ENCODE results near the gene LRMDA. TPM values are rescaled to one million over a fixed set of nuclear protein-coding genes. Genes with fewer than 3 reads are reported as not detected.

LRMDA gene
- polyA plus RNA-seq, 3 donors: 39.8 to 59.6 (median 56.4) TPM

- peaks cover 57% of the 10 kb centered on the region for H3K79me2 ChIP-seq (ENCODE audit: insufficient read depth, low read length)
- peaks cover 19 to 28% of the 10 kb centered on the region in 2 donors for H3K4me1 ChIP-seq (ENCODE audit: control insufficient read depth in 1 of 2, insufficient read depth in 2 of 2, low read length in 2 of 2)
- DNase-seq: no peak
- H3K4me2 ChIP-seq (replicated peaks; ENCODE audit: extremely low read depth, low read length, poor library complexity, severe bottlenecking): no peak overlapping the region
- intact Hi-C loops (cut with micrococcal nuclease): no loop called here
- no peak overlapping the region for H3K27ac ChIP-seq (ENCODE audit: low read depth in 1 of 2, low read length in 2 of 2)
- Mint-ChIP-seq H3K27ac (no peak overlapping the region), H3K4me3 (no peak overlapping the region), H3K27me3 (ENCODE audit: low read depth in 3 of 3) (no peaks in the 10 kb centered on the region), H3K36me3 (peaks cover 10 to 16% of the 10 kb centered on the region in 2 donors), H3K4me1 (peaks cover 31% of the 10 kb centered on the region), H3K9me3 (peaks cover 6 to 19% (median 12%) of the 10 kb centered on the region in 7 donors)
- no peaks in the 10 kb centered on the region for H3K27me3 ChIP-seq (ENCODE audit: control insufficient read depth in 2 of 2, insufficient read depth in 2 of 2, low read length in 2 of 2)
- peaks cover 22% of the 10 kb centered on the region for H4K20me1 ChIP-seq (ENCODE audit: insufficient read depth, low read length)
- H3K36me3 ChIP-seq (replicated peaks in 1 of 2; ENCODE audit: control insufficient read depth in 1 of 2, insufficient read depth in 2 of 2, low read length in 2 of 2): no peaks in the 10 kb centered on the region
- H3K4me3 ChIP-seq (replicated peaks in 1 of 3; ENCODE audit: low read depth in 2 of 3, low read length in 3 of 3): no peak overlapping the region
- no peak overlapping the region for H2AFZ ChIP-seq (ENCODE audit: insufficient read depth, low read depth, low read length, poor library complexity, severe bottlenecking)
- no peak overlapping the region for H3K9ac ChIP-seq (ENCODE audit: insufficient read depth, low read length, poor library complexity, severe bottlenecking)
- no peak for TF ChIP-seq CTCF (IDR thresholded peaks at IDR 0.05)
- peaks cover 0 to 5% of the 10 kb centered on the region in 2 donors for H3K9me3 ChIP-seq (replicated peaks in 1 of 2; ENCODE audit: control insufficient read depth in 1 of 2, insufficient read depth in 1 of 2, low read length in 2 of 2)
Measured at GRCh38 chr10:75550191-75550590, 118.8 kb downstream of the LRMDA start.

GRCh38 chr10:75552171-75552570 is 120.7 kb downstream of the LRMDA start:
- H2AFZ ChIP-seq (ENCODE audit: insufficient read depth, low read depth, low read length, poor library complexity, severe bottlenecking): no peak overlapping the region

More at GRCh38 chr10:75552171-75552570, 120.7 kb downstream of the LRMDA start:
- H3K36me3 ChIP-seq (replicated peaks in 1 of 2; ENCODE audit: control insufficient read depth in 1 of 2, insufficient read depth in 2 of 2, low read length in 2 of 2): no peaks in the 10 kb centered on the region
- intact Hi-C loops (cut with micrococcal nuclease): no loop called here
- Mint-ChIP-seq H3K27me3 (ENCODE audit: low read depth in 3 of 3) (no peaks in the 10 kb centered on the region), H3K36me3 (peaks cover 17 to 21% of the 10 kb centered on the region in 2 donors), H3K4me1 (peaks cover 27% of the 10 kb centered on the region), H3K4me3 (no peak overlapping the region), H3K9me3 (peaks cover 6 to 23% (median 14%) of the 10 kb centered on the region in 7 donors), H3K27ac (no peak overlapping the region)
- DNase-seq: no peak
- H3K9me3 ChIP-seq (replicated peaks in 1 of 2; ENCODE audit: control insufficient read depth in 1 of 2, insufficient read depth in 1 of 2, low read length in 2 of 2): peaks cover 0 to 8% of the 10 kb centered on the region in 2 donors
- no peak overlapping the region for H3K4me3 ChIP-seq (replicated peaks in 1 of 3; ENCODE audit: low read depth in 2 of 3, low read length in 3 of 3)
- no peak overlapping the region for H3K4me2 ChIP-seq (replicated peaks; ENCODE audit: extremely low read depth, low read length, poor library complexity, severe bottlenecking)
- H3K9ac ChIP-seq (ENCODE audit: insufficient read depth, low read length, poor library complexity, severe bottlenecking): no peak overlapping the region
- no peak overlapping the region for H3K27ac ChIP-seq (ENCODE audit: low read depth in 1 of 2, low read length in 2 of 2)
- H3K27me3 ChIP-seq (ENCODE audit: control insufficient read depth in 2 of 2, insufficient read depth in 2 of 2, low read length in 2 of 2): no peaks in the 10 kb centered on the region
- no CpG with 5 or more reads among the region's 1 CpG for WGBS (ENCODE audit: insufficient coverage)
- TF ChIP-seq CTCF (IDR thresholded peaks at IDR 0.05): no peak
- H3K79me2 ChIP-seq (ENCODE audit: insufficient read depth, low read length): peaks cover 50% of the 10 kb centered on the region
- peaks cover 19% of the 10 kb centered on the region for H4K20me1 ChIP-seq (ENCODE audit: insufficient read depth, low read length)
- H3K4me1 ChIP-seq (ENCODE audit: control insufficient read depth in 1 of 2, insufficient read depth in 2 of 2, low read length in 2 of 2): peaks cover 15 to 23% of the 10 kb centered on the region in 2 donors

Measured in CD14-positive monocyte (primary cell).